Stimulated activated CD8-positive, alpha-beta memory T cell treated with anti-CD3 and anti-CD28 coated beads, Interleukin-7, amount 100 ng/mL, for 1 hour (primary cell): ENCODE data around the gene EYS.

Source experiments
- DNase-seq, 2 donors: peaks; one replicate each; pipeline ENCODE4 v3.0.0-alpha.2; 2020; ENCODE audit warnings: low read depth in 2 of 2

The EYS gene

GRCh38 chr6:64310214-64310613 is 1396.8 kb downstream of the EYS start:
- no peak for DNase-seq

- no peak for DNase-seq
Measured at GRCh38 chr6:64301307-64302236, 1405.5 kb downstream of the EYS start.

GRCh38 chr6:64299176-64299575 is 1407.8 kb downstream of the EYS start:
- no peak for DNase-seq

GRCh38 chr6:64294034-64294433 is 1413.0 kb downstream of the EYS start:
- no peak for DNase-seq

GRCh38 chr6:64293298-64293697 is 1413.7 kb downstream of the EYS start:
- no peak for DNase-seq

GRCh38 chr6:64290867-64291266 is 1416.2 kb downstream of the EYS start:
- no peak for DNase-seq

GRCh38 chr6:64289931-64290330 is 1417.1 kb downstream of the EYS start:
- DNase-seq, result no peak

- no peak for DNase-seq
Measured at GRCh38 chr6:64288351-64288750, 1418.7 kb downstream of the EYS start.

GRCh38 chr6:64281167-64281566 is 1425.9 kb downstream of the EYS start:
- no peak for DNase-seq

GRCh38 chr6:64280569-64280968 is 1426.5 kb downstream of the EYS start:
- no peak for DNase-seq

GRCh38 chr6:64270083-64270482 is 1436.9 kb downstream of the EYS start:
- no peak for DNase-seq

GRCh38 chr6:64266351-64266821 is 1440.6 kb downstream of the EYS start:
- DNase-seq, result no peak

- DNase-seq, result no peak
Measured at GRCh38 chr6:64263778-64264177, 1443.2 kb downstream of the EYS start.

- DNase-seq, result no peak
Measured at GRCh38 chr6:64259372-64259771, 1447.7 kb downstream of the EYS start.

GRCh38 chr6:64258752-64259151 is 1448.3 kb downstream of the EYS start:
- no peak for DNase-seq

GRCh38 chr6:64258302-64258701 is 1448.7 kb downstream of the EYS start:
- DNase-seq, result no peak

- no peak for DNase-seq
Measured at GRCh38 chr6:64257586-64257985, 1449.4 kb downstream of the EYS start.

GRCh38 chr6:64256483-64256882 is 1450.5 kb downstream of the EYS start:
- no peak for DNase-seq

- no peak for DNase-seq
Measured at GRCh38 chr6:64255000-64255399, 1452.0 kb downstream of the EYS start.

GRCh38 chr6:64254558-64254957 is 1452.5 kb downstream of the EYS start:
- no peak for DNase-seq

- no peak for DNase-seq
Measured at GRCh38 chr6:64252256-64252655, 1454.8 kb downstream of the EYS start.

- no peak for DNase-seq
Measured at GRCh38 chr6:64250126-64250525, 1456.9 kb downstream of the EYS start.

- DNase-seq, result no peak
Measured at GRCh38 chr6:64249115-64249514, 1457.9 kb downstream of the EYS start.

GRCh38 chr6:64243618-64244017 is 1463.4 kb downstream of the EYS start:
- no peak for DNase-seq
